GM19397 (cell line): ENCODE data around the gene PHF23.

ENCODE experiments used
- ATAC-seq: cut with Tn5 transposase; IDR thresholded peaks from one replicate; pipeline ENCODE4 v1.9.1; 2021; ENCODE audit warnings: mild to moderate bottlenecking, moderate library complexity; ENCODE audit not compliant: unreplicated experiment

PHF23 gene

GRCh38 chr17:7239091-7240027, at the start of gene PHF23:
PHF23 (minus strand) TSS chr17:7239457; CDS start chr17:7239279, 178 bp downstream.
- peak; percentile 55 for ATAC-seq

- no peak for ATAC-seq
Observed at GRCh38 chr17:7285679-7286078, 46.4 kb upstream of the PHF23 start.

GRCh38 chr17:7284911-7285310, 45.7 kb upstream of the PHF23 start:
- no peak for ATAC-seq

DNA sequence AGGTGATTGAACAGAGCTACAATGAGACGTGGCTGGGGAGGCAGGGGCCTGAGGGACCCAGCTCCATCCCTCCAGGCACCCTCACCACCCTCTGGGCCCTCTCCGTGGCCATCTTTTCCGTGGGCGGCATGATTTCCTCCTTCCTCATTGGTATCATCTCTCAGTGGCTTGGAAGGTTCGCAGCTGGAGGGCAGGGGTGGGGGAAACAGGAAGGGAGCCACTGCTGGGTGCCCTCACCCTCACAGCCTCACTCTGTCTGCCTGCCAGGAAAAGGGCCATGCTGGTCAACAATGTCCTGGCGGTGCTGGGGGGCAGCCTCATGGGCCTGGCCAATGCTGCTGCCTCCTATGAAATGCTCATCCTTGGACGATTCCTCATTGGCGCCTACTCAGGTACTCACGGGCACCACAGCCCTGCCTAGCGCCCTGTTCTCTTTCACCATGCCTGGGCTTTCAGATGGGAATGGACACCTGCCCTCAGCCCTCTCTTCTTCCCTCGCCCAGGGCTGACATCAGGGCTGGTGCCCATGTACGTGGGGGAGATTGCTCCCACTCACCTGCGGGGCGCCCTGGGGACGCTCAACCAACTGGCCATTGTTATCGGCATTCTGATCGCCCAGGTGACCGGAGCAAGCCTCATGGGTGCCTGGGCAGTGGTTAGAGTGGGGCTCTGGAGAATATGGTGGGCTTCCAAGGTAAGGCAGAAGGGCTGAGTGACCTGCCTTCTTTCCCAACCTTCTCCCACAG, 44.4 kb upstream of the PHF23 start:
- ATAC-seq = no peak

- no peak for ATAC-seq
Observed at GRCh38 chr17:7282752-7283321, 43.6 kb upstream of the PHF23 start.

GRCh38 chr17:7281953-7282751, 42.9 kb upstream of the PHF23 start:
- ATAC-seq = no peak

DNA sequence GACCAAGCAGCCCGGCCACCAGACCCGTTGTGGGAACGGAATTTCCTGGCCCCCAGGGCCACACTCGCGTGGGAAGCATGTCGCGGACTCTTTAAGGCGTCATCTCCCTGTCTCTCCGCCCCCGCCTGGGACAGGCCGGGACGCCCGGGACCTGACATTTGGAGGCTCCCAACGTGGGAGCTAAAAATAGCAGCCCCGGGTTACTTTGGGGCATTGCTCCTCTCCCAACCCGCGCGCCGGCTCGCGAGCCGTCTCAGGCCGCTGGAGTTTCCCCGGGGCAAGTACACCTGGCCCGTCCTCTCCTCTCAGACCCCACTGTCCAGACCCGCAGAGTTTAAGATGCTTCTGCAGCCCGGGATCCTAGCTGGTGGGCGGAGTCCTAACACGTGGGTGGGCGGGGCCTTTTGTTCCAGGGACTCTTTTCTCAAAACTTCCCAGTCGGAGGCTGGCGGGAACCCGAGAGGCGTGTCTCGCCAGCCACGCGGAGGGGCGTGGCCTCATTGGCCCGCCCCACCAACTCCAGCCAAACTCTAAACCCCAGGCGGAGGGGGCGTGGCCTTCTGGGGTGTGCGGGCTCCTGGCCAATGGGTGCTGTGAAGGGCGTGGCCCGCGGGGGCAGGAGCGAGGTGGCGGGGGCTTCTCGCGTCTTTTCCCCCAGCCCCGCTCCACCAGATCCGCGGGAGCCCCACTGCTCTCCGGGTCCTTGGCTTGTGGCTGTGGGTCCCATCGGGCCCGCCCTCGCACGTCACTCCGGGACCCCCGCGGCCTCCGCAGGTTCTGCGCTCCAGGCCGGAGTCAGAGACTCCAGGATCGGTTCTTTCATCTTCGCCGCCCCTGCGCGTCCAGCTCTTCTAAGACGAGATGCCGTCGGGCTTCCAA, 42.1 kb upstream of the PHF23 start, which contains the start of gene SLC2A4:
SLC2A4 (plus strand) TSS at position 645 of the 879 bp plus-strand sequence; CDS start at position 862, 217 bp downstream.
- ATAC-seq = no peak

GRCh38 chr17:7280519-7281073, 41.3 kb upstream of the PHF23 start:
- no peak for ATAC-seq

- ATAC-seq = no peak
Observed at GRCh38 chr17:7279448-7279847, 40.2 kb upstream of the PHF23 start.

DNA sequence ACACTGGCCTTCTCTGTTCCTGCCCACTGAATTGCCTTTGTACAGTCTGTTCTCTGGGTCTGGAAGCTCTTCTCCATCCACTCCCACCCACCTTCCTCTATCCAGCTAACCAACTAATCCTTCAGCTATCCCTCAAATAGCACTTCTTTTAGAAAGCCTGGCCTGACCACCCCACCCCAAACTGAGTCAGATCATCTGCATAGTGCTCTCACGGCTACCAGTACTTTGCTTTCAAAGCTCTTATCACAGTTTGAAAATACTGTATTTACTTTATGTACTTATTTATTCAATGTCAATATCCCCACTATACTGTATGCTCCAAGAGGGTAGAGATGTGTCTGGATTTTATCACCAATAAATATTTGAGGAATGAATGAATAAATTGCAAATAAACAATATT, 27.5 kb upstream of the PHF23 start:
- no peak for ATAC-seq

DNA sequence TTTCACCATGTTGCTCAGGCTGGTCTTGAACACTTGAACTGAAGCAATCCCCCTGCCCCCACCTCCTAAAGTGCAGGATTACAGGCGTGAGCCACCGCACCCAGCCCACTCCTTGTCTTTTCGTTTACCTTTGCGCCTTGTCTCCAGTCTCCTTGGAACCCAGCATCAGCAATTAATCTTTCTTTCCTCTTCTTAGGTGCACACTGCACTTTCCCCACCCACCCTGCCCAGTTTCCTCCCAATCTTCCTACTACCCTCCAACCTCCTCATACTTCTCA, 24.5 kb upstream of the PHF23 start:
- no peak for ATAC-seq

DNA sequence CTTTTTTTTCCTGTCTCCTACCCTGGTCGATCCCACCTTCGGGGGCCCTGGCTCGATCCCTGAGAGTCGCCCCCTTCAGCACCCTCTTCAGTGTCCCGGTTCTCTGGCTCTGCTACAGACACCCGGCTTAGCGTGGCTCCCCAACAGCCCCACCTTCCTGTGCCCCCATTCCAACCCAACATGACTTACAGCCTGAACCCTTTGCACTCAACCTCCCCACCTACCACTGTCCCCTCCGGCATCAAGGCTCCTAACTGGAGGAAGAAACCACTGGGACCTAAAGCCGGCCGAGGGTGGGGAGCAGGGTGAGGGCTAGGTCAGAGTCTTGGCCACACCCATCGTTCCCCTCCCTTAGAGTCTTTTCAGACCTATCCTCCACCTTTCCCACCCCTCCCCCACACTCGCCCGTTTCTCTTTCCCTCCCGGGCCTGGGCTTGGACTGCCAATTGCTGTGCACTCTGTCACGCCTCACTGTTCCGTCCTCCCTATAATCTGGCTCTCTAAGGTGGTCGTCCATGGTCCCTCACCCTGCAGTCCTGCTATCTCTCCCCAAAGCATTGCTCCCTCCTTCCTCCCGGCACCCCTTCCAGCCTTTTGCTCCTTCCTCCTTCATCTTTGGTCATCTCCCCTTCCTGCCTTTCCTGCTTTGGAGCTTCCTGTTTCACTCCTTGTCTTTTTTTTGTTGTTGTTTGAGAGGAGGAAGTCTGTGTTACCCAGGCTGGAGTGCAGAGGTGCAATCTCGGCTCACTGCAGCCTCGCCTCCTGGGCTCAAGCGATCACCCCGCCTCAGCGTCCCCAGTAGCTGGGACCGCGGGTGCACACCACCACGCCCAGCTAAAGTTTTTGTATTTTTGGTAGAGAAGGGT, 23.9 kb upstream of the PHF23 start:
- no peak for ATAC-seq

DNA sequence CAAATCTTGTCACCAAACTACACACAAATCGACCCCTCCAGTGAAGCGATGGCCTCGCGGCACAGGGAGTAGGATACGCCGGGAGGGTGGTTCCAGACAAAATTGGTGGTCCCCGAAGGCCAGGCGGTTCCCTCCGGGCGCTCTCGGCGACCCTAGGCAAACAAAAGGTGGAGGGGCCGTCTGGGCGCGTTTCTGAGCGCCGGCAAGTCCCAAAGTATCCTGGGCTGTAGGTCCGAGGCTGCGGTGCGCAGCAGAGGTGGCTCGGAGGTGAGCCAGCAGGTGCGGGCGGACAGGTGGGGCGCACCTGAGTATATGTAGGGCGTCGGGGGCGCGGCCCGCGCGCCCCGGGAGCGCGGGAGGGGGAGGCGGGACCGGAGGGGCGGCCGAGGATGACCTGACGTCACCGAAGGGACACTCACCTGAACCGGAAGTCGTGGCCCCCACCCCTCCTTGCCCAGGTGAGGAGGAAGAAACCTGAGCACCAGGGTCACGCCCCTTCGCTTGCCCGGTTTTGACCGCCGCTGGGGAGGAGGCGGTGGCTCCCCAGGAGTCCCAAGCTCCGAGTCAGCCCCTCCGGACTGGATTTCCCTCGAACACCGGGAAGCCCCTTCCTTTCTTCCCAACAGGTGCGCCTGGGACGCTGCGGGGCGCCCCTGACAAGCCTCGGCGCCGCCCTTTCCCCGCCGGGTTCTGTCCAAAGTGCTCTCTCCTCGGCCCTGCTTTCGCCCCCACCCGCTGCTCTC, 23.1 kb upstream of the PHF23 start, which contains the start of gene CLDN7:
CLDN7 (minus strand) TSS at position 287 of the 743 bp plus-strand sequence. CDS start 435 bp downstream, outside the sequence.
- ATAC-seq = no peak

GRCh38 chr17:7261379-7262191, 22.3 kb upstream of the PHF23 start:
- no peak for ATAC-seq

- ATAC-seq = no peak
Observed at GRCh38 chr17:7260651-7261378, 21.6 kb upstream of the PHF23 start.

GRCh38 chr17:7260151-7260550, 20.9 kb upstream of the PHF23 start:
- no peak for ATAC-seq
